Hematopoietic multipotent progenitor cell (in vitro differentiated cells): ENCODE measurements around the gene ADCK1. TPM values are rescaled to one million over a fixed set of nuclear protein-coding genes. Genes with fewer than 3 reads are reported as not detected.
A peak's percentile ranks its signal among the peaks of the same experiment; 100 is the strongest.

Source experiments
- DNase-seq, 3 donors: peaks; one replicate each; pipeline ENCODE4 v3.0.0-alpha.2; 2011 to 2015; ENCODE audit warnings: low read depth in 2 of 3, low spot score in 2 of 3
- small RNA-seq: library from RNA; depleted of rRNA; stranded (forward); fragments of <200 nt; gene quantifications from one replicate; pipeline ENCODE3, GENCODE V24; 2012
- total RNA-seq: library from RNA; depleted of rRNA; stranded (reverse); fragments of >200 nt; gene quantifications from one replicate; pipeline ENCODE4 v1.2.3, GENCODE V29; 2012

ADCK1 gene
- total RNA-seq, 1 donor = 6.7 TPM

GRCh38 chr14:77980475-77981321, 180.8 kb downstream of the ADCK1 start:
- DNase-seq = peak in 1 of 3 donors; percentile 29

Small RNA genes lying within 50 kb of the gene (small RNA-seq; reads per million reads assigned to genes)
- gene RF00019 = not detected

Other genes starting within 250 kb of the ADCK1 start
- 66.2 TPM for gene SPTLC2, start 183.5 kb upstream of the ADCK1 start, total RNA-seq
- 5.9 TPM for gene ALKBH1, start 92.1 kb upstream of the ADCK1 start, total RNA-seq
- 30.7 TPM for gene SLIRP, start 92.0 kb upstream of the ADCK1 start, total RNA-seq
- 17.2 TPM for gene SNW1, start 39.0 kb upstream of the ADCK1 start, total RNA-seq